Neural cell (in vitro differentiated cells): ENCODE results near the gene MAPK9.

Experiments
- EP300 ChIP-seq: fragments of 450-650 bp; conservative IDR thresholded peaks from 2 replicates; pipeline ENCODE4 v1.6.1; 2014; ENCODE audit warnings: antibody characterized with exemption, mild to moderate bottlenecking, moderate library complexity; ENCODE audit not compliant: poor library complexity, severe bottlenecking
- EZH2 ChIP-seq: fragments of 200-600, 300-800 bp; shearing (Covaris generic), sonication (generic); IDR thresholded peaks from 2 replicates; pipeline ENCODE4 v1.6.1; 2014; ENCODE audit warnings: antibody characterized with exemption, low read length, borderline replicate concordance, mild to moderate bottlenecking; ENCODE audit not compliant: insufficient read depth, poor library complexity, severe bottlenecking
- POLR2AphosphoS5 ChIP-seq: IDR thresholded peaks from 2 replicates; pipeline ENCODE4 v1.6.1; 2012
- SMC3 ChIP-seq: fragments of 450-650 bp; conservative IDR thresholded peaks from 2 replicates; pipeline ENCODE4 v1.6.1; 2014; ENCODE audit warnings: antibody characterized with exemption, mild to moderate bottlenecking, moderate library complexity; ENCODE audit not compliant: poor library complexity
- TAF1 ChIP-seq: IDR thresholded peaks from 2 replicates; pipeline ENCODE4 v1.6.1; 2012; ENCODE audit warnings: low read depth
- TF ChIP-seq, protein P1 (sequence below): fragments of 450-650 bp; IDR thresholded peaks from 2 replicates; pipeline ENCODE4 v1.5.1; 2014; ENCODE audit warnings: antibody characterized with exemption, mild to moderate bottlenecking, moderate library complexity; ENCODE audit not compliant: poor library complexity, severe bottlenecking
- TF ChIP-seq, protein P2 (sequence below): IDR thresholded peaks from 2 replicates; pipeline ENCODE4 v1.6.1; 2012; ENCODE audit warnings: borderline replicate concordance

DNA sequence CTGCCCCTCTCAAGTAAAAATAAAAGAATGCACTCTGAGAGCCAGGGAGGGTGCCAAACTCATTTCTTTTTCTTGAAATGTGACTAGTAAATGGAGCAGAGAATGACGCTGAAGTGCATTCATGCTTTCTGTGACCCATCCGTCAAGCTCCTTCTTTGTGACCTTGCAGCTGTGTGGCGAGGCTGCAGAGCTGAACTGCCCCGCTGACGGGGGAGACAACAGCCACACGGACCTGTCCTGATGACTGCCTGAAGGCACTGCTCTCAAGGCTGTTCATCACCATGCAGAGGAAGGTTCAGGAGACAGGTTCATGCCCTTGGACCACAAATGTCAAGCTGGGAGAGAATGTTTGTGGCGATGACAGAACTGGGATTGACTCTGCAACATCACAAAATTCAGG lies 61.9 kb downstream of the MAPK9 start:
- TF ChIP-seq, protein P1, sequence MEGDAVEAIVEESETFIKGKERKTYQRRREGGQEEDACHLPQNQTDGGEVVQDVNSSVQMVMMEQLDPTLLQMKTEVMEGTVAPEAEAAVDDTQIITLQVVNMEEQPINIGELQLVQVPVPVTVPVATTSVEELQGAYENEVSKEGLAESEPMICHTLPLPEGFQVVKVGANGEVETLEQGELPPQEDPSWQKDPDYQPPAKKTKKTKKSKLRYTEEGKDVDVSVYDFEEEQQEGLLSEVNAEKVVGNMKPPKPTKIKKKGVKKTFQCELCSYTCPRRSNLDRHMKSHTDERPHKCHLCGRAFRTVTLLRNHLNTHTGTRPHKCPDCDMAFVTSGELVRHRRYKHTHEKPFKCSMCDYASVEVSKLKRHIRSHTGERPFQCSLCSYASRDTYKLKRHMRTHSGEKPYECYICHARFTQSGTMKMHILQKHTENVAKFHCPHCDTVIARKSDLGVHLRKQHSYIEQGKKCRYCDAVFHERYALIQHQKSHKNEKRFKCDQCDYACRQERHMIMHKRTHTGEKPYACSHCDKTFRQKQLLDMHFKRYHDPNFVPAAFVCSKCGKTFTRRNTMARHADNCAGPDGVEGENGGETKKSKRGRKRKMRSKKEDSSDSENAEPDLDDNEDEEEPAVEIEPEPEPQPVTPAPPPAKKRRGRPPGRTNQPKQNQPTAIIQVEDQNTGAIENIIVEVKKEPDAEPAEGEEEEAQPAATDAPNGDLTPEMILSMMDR, result no peak
- TF ChIP-seq, protein P2, sequence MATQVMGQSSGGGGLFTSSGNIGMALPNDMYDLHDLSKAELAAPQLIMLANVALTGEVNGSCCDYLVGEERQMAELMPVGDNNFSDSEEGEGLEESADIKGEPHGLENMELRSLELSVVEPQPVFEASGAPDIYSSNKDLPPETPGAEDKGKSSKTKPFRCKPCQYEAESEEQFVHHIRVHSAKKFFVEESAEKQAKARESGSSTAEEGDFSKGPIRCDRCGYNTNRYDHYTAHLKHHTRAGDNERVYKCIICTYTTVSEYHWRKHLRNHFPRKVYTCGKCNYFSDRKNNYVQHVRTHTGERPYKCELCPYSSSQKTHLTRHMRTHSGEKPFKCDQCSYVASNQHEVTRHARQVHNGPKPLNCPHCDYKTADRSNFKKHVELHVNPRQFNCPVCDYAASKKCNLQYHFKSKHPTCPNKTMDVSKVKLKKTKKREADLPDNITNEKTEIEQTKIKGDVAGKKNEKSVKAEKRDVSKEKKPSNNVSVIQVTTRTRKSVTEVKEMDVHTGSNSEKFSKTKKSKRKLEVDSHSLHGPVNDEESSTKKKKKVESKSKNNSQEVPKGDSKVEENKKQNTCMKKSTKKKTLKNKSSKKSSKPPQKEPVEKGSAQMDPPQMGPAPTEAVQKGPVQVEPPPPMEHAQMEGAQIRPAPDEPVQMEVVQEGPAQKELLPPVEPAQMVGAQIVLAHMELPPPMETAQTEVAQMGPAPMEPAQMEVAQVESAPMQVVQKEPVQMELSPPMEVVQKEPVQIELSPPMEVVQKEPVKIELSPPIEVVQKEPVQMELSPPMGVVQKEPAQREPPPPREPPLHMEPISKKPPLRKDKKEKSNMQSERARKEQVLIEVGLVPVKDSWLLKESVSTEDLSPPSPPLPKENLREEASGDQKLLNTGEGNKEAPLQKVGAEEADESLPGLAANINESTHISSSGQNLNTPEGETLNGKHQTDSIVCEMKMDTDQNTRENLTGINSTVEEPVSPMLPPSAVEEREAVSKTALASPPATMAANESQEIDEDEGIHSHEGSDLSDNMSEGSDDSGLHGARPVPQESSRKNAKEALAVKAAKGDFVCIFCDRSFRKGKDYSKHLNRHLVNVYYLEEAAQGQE, result no peak
- no peak for TF ChIP-seq TAF1
- TF ChIP-seq EZH2, result no peak
- no peak for TF ChIP-seq POLR2AphosphoS5
- TF ChIP-seq SMC3, result no peak
- TF ChIP-seq EP300, result no peak
